ENCODE data around the gene MPDU1.

DNA sequence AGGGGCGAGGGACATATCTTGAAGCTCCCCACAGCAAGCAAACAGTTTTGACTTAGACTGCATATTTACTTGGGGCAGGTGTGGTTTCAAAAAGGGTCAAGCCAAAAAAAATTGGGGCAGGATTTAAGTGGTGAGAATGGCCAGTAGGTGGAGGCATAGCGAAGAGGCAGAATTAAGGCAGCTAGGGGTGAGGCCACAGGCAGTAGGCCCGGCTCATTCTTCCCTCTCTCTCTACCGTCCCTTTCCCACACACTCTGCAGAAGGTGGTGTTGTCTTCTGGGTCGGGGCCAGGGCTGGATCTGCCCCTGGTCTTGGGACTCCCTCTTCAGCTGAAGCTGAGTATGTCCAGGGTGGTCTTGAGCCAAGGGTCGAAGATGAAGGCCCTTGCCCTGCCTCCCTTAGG lies 48.8 kb downstream of the MPDU1 start:
- TF ChIP-seq, protein P1, sequence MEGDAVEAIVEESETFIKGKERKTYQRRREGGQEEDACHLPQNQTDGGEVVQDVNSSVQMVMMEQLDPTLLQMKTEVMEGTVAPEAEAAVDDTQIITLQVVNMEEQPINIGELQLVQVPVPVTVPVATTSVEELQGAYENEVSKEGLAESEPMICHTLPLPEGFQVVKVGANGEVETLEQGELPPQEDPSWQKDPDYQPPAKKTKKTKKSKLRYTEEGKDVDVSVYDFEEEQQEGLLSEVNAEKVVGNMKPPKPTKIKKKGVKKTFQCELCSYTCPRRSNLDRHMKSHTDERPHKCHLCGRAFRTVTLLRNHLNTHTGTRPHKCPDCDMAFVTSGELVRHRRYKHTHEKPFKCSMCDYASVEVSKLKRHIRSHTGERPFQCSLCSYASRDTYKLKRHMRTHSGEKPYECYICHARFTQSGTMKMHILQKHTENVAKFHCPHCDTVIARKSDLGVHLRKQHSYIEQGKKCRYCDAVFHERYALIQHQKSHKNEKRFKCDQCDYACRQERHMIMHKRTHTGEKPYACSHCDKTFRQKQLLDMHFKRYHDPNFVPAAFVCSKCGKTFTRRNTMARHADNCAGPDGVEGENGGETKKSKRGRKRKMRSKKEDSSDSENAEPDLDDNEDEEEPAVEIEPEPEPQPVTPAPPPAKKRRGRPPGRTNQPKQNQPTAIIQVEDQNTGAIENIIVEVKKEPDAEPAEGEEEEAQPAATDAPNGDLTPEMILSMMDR (IDR thresholded peaks at IDR 0.05): peak; percentile 64
- no peak for TF ChIP-seq EZH2 (IDR thresholded peaks at IDR 0.05)

All from neural progenitor cell (in vitro differentiated cells).